GM10248 (cell line): ENCODE measurements around the gene CHD9.

ENCODE experiments used
- CTCF ChIA-PET: fragments of 300-600 bp; sonication (Branson Sonifier 250); formaldehyde crosslinking; extraction: SDS; loops from one replicate; lab custom pipeline; 2021; ENCODE audit warnings: antibody characterized with exemption; lab: Yijun Ruan, JAX
- POLR2A ChIA-PET: fragments of 350-650 bp; sonication (Branson Sonifier 250); formaldehyde crosslinking; extraction: SDS; loops from one replicate; lab custom pipeline; 2020; ENCODE audit warnings: antibody characterized with exemption; lab: Yijun Ruan, JAX
- DNase-seq: peaks from one replicate; pipeline ENCODE4 v3.0.0; 2012; ENCODE audit errors: extremely low spot score
- CTCF ChIP-seq: IDR thresholded peaks from 2 replicates; pipeline ENCODE4 v1.5.1; 2012; ENCODE audit warnings: mild to moderate bottlenecking, low read depth; ENCODE audit errors: extremely low read depth, missing control alignments, control extremely low read depth

CHD9 gene

GRCh38 chr16:53378138-53378537 lies 323.3 kb downstream of the CHD9 start:
- TF ChIP-seq CTCF = no peak
- DNase-seq = no peak
- ChIA-PET POLR2A (no interaction called here), CTCF (no interaction called here)
